Hematopoietic multipotent progenitor cell treated with erythropoietin and hydrocortisone succinate and interleukin-3 and kit ligand, for 17 days (in vitro differentiated cells): ENCODE data around the gene LYG1.

ENCODE experiments used
- DNase-seq: peaks from one replicate; pipeline ENCODE4 v3.0.0-alpha.2; 2015; ENCODE audit warnings: low spot score

The LYG1 gene

DNA sequence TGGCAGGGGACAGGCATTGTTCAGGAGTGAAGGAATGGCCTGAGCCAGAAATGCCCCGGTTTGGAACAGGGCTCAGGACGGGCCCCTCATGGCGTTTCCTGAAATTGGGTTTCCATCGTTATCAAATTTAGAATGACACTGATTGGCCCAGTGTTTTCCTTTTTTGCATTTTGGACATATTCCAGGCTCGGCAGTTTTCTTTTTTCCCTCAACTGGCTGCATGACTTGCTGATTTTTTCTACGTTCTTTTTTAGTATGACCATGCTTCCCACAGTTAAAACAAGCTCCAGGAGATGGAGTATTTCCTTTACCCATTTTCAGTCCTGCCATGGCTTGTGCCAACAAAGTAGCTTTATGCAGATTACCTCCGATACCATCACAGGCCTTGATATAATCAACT, 25.1 kb downstream of the LYG1 start:
- DNase-seq: no peak

DNA sequence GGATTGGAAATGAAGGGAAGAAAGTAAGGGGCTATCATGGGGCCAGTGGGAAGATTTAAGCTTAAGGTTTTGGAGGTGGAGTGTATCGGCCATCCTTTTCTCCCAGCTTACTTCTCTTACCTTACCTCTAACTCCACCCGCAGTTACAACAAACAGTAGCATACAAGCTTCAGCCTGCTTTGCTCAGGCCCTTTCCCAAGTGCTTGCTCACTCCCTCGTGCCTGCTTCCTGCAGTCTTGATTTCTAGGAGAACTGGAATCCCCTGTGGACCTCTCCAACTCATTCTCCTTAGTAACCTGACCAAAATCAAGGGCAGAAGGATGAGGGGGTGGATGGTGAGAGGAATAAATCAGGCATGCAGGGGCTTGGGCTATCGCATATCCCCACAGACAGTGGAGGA, 39.8 kb downstream of the LYG1 start:
- DNase-seq: no peak

DNA sequence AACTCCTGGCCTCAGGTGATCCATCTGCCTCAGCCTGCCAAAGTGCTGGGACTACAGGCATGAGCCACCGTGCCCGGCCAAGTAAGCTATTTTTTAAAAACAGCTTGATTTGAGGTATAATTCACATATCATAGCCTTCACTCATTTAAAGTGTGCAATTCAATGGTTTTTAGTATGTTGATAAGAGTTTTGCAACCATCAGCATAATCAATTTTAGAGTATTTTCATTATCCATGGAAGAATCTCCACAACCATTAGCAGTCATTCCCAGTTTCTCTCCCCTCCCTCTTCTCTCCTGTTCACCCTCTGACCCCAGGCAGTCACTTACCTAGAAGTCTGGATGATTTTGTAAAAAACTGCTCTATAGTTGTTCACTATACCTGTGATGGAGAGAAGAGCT, 40.8 kb downstream of the LYG1 start:
- no peak for DNase-seq

DNA sequence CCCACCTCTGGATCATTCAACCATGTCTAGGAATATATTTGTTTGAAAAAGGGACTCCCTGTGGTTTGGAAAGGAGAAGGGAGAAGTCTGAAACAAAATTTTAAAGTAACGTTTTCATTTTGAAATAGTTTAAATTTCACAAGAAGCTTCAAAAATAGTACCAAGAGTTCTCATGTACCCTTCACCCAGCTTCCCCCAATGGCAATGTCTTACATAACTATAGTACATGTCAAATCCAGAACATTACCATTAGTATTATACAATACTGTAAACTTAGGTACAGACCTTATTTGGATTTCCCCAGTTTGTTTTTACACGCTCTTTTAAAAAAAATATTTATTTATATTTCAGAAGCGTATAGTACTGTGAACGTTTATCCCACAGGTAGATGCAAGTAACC, 41.5 kb downstream of the LYG1 start:
- DNase-seq: no peak

DNA sequence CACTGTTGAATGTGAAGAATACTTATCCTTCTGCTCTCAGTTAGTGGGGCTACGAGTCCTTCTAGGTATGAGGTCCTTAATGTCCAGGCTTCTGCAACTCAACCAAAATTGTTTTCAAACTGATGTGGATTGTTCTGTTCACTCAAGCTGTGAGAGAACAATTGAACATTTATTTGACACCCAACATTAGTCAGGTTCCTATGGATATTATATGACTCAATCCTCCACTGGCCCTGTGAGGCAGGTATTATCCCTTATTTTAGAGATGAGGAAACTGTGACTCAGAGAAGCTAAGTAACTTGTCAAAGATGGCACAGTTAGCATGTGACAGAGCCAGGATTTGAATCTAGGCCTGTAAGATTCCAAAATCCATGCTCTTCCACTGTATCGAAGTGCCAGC, 44.3 kb downstream of the LYG1 start:
- no peak for DNase-seq

DNA sequence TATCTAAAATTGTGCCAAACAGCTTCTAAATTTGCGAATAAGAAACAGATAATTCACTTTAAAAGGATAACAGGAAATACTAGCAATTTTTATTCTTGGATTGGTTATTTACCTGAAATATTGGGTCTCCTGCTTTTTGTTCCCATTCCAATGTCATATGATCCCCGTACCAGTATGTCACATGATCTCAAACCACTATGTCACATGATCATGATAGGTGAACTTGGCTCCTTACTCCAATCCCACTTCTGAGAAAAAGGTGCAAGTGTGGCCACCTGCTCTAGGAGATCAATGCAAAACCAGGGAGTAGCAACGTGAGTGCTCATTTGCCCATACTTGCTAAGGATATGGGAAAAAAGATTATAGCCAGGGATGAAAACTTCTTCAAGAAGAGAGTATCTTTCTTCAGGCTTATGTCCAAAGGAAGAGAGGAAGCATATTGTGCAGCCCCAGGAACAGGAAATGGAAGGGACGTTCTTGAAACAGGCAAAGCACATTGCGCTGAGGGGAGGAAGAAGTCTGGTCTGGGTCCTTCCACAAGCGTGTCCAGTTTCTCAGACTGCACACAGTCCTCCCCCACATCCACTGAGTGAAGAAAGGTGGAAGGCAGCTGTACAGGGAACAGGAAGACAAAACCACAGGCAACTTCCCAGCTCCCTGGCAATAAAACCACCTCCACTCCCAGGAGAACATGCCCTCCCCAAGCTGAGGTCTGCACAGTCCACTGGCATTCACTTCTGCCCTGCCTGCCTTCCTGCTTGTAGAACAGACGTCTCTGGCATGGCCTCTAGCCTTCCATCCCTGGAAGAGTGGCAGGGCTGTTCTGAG, 45.3 kb downstream of the LYG1 start, which contains the start of gene LYG2:
LYG2 (minus strand) TSS at position 176 of the 828 bp plus-strand sequence. CDS start 1,406 bp downstream, outside the sequence.
- no peak for DNase-seq

DNA sequence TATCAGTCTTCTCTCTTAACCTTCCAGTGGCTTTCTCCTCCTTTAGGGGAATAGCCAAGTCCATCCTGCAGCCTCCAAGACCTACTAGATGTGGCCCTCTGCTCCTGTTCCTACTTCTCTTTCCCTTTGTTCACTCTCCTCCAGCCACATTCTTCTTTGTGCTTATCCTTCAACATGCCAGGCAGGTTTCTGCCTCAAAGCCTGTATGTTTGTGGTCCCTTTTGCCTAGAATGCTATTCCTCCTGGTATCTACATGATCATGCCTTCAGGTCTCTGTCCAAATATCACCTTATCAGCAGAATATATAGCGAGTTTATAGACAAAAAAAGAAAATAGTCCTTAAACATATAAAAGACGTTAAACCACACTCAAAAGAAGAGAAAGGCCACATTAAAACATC, 51.0 kb downstream of the LYG1 start:
- DNase-seq: no peak

DNA sequence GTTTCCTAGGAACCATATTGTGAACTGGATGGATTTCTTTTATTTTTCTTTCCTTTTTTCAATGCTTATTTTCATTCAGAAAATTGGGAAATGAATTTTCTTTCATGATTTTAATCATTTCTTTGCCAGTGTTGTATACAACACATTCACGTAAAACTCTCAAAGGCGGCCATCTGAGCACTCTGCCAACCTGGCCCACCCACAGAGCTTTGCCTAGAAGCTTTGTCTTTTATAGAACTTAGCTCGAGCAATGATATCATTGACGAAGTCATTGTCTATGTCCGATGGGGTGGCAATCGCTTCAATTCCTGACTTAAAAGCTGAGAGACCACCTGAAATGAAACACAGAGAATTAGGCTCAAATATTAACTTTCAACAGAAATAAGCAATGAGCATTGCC, 58.8 kb downstream of the LYG1 start:
- DNase-seq: no peak

DNA sequence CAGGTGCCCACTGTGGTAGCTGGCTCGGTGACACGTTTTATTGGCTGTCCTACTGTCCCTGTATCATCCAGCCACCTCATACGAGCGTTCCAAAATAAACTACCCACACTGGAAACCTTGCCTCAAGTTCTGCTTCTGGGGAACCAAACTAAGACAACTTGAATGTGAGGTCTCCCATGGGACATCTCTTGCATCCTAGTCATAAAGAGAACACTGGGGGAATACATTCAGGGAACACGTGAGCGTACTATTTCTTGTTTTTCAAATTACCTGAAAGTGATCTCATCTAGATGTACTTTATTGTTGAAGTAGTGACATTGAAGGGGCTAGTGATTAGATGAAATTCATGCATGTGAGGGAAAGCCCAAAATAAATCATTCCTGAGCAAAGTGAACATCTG, 60.6 kb downstream of the LYG1 start:
- no peak for DNase-seq

DNA sequence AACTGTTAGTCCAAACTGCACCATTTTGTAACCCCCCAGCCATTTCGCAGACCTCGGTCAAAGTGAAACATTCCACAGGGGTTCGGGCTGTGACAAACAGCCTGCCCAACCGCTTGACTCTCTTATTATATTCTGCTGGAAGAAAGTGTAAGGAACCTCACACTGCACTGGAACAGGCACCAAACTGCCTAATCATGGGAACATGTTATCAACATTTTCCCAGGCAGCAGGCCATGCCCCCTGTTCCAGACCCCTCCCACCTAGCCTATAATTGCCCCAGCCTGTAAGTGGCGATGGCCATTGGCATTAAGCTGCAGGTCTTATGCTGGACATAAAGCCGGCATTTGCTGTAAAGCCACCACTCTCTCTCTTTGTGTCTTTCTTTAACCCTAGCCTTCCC, 62.4 kb downstream of the LYG1 start:
- no peak for DNase-seq
